Gastrocnemius medialis (tissue), 4 donors: ENCODE results near the gene DNAJB4.

Experiments
- CTCF ChIP-seq, 5 experiments: fragments of 450-650 bp in 3 of 5; fragments of 200-600 bp in 2 of 5; sonication (generic) in 2 of 5; IDR thresholded peaks in 4 of 5; conservative IDR thresholded peaks in 1 of 5; 1 replicate in 4 of 5; 2 replicates in 1 of 5; pipeline ENCODE4 v1.5.1; 2016 to 2019; ENCODE audit warnings: antibody characterized with exemption in 5 of 5, mild to moderate bottlenecking in 3 of 5, moderate library complexity in 3 of 5
- POLR2A ChIP-seq, 2 donors: fragments of 450-650 bp; IDR thresholded peaks; one replicate each; pipeline ENCODE4 v1.6.1; 2017; ENCODE audit warnings: antibody characterized with exemption in 2 of 2, mild to moderate bottlenecking in 2 of 2, moderate library complexity in 2 of 2

DNA sequence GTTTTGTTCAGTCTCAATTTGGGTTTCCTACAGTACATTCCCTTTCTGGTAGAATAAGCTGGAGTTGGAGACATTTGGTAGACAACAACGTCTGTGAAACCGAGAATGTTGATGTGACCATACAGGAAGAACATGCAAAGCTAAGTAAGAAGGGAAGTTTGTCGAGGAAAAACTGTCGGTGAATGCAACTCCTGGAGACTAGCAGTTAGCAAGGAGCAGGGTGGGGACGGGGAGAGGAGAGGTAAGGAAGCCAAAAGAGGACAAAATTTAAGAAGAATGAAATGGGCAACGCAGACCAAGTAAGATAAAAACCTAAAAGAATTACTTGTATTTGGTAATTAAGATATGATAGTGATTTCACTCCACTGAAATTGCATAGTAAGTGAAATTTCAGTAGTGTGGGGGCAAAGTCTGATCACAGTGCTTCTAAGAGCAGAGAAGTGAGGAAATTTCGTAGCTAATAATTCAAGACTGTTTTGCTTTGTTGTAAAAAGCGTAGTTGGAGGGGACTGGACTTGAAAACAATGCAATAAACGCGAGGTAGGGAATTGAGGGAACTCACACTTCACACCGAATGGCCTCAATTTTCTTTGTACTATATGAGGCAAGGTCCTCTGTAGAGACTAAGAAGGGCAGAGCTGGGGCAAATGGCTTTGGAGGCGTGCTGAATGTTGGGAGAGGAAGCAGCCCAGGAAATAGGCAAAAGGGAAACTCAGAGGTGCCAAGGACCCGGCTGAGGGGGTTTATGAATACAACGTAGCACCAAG is 40.2 kb downstream of the DNAJB4 start:
- no peak for TF ChIP-seq CTCF (IDR thresholded peaks at IDR 0.05 in 4 of 5, conservative IDR thresholded peaks at IDR 0.05 in 1 of 5)
- no peak for TF ChIP-seq POLR2A (IDR thresholded peaks at IDR 0.05)
